Upper lobe of left lung (tissue), 6 donors: ENCODE data around the gene KNDC1. TPM values are rescaled to one million over a fixed set of nuclear protein-coding genes. Genes with fewer than 3 reads are reported as not detected.

ENCODE experiments used
- ATAC-seq, 2 donors: fragments of 200-7000 bp; cut with Tn5 transposase; one replicate each; pipeline ENCODE4 v1.9.1; 2022; ENCODE audit warnings: mild to moderate bottlenecking in 2 of 2, moderate library complexity in 2 of 2; ENCODE audit not compliant: low FRiP score in 2 of 2
- DNase-seq, 2 donors: peaks; one replicate each; pipeline ENCODE4 v3.0.0-alpha.2; 2019 to 2020
- H3K27ac ChIP-seq, 4 donors: fragments of 200-600 bp; sonication (generic); one replicate each; pipeline ENCODE4 v1.5.1; 2016 to 2019
- H3K27me3 ChIP-seq, 4 donors: fragments of 200-600 bp; sonication (generic); one replicate each; pipeline ENCODE4 v1.5.1; 2017 to 2019
- H3K36me3 ChIP-seq, 4 donors: fragments of 200-600 bp; sonication (generic); one replicate each; pipeline ENCODE4 v1.5.1; 2016 to 2019
- H3K4me1 ChIP-seq, 4 donors: fragments of 200-600 bp; sonication (generic); one replicate each; pipeline ENCODE4 v1.5.1; 2018 to 2019
- H3K4me3 ChIP-seq, 4 donors: fragments of 200-600 bp; sonication (generic); one replicate each; pipeline ENCODE4 v1.5.1; 2017 to 2019; ENCODE audit warnings: mild to moderate bottlenecking in 2 of 4, moderate library complexity in 1 of 4
- H3K9me3 ChIP-seq, 4 donors: fragments of 200-600 bp; sonication (generic); one replicate each; pipeline ENCODE4 v1.5.1; 2018 to 2019
- EP300 ChIP-seq, 4 donors: sonication (generic); formaldehyde crosslinking; IDR thresholded peaks; one replicate each; pipeline ENCODE4 v1.5.1; 2017; ENCODE audit warnings: antibody characterized with exemption in 4 of 4, control low read depth in 2 of 4
- POLR2A ChIP-seq, 4 donors: fragments of 450-650 bp; IDR thresholded peaks; one replicate each; pipeline ENCODE4 v1.5.1; 2016 to 2017; ENCODE audit warnings: antibody characterized with exemption in 4 of 4, mild to moderate bottlenecking in 2 of 4
- POLR2AphosphoS5 ChIP-seq, 2 donors: sonication (generic); formaldehyde crosslinking; IDR thresholded peaks; one replicate each; pipeline ENCODE4 v1.5.1; 2017; ENCODE audit warnings: antibody characterized with exemption in 2 of 2
- WGBS, 2 donors: methylation state at CpG; one replicate each; pipeline ENCODE4 v1.1.5; 2017 to 2018; 5-methylcytosine and 5-hydroxymethylcytosine counted together
- total RNA-seq, 6 donors: library from RNA; depleted of rRNA in 4 of 6; stranded (reverse); fragments of >200 nt in 4 of 6; gene quantifications; one replicate each; pipeline versions ENCODE4 v1.1.0 to v1.2.1, GENCODE V29; 2016 to 2021
- TF ChIP-seq, protein P1 (sequence below), 6 experiments: fragments of 450-650 bp in 4 of 6; fragments of 200-600 bp in 2 of 6; sonication (generic) in 2 of 6; IDR thresholded peaks; one replicate each; pipeline ENCODE4 v1.5.1; 2016 to 2019; ENCODE audit warnings: antibody characterized with exemption in 6 of 6
- donor health status: DM: no; HTN: no; CAD: no; lungs with moderate emphysema.
- donor health status: DM: no; HTN: yes; CAD: no; lungs with severe emphysema.

The KNDC1 gene
- total RNA-seq, 6 donors from 2014 or later: 7.1 to 30.3 (median 15.5) TPM

DNA sequence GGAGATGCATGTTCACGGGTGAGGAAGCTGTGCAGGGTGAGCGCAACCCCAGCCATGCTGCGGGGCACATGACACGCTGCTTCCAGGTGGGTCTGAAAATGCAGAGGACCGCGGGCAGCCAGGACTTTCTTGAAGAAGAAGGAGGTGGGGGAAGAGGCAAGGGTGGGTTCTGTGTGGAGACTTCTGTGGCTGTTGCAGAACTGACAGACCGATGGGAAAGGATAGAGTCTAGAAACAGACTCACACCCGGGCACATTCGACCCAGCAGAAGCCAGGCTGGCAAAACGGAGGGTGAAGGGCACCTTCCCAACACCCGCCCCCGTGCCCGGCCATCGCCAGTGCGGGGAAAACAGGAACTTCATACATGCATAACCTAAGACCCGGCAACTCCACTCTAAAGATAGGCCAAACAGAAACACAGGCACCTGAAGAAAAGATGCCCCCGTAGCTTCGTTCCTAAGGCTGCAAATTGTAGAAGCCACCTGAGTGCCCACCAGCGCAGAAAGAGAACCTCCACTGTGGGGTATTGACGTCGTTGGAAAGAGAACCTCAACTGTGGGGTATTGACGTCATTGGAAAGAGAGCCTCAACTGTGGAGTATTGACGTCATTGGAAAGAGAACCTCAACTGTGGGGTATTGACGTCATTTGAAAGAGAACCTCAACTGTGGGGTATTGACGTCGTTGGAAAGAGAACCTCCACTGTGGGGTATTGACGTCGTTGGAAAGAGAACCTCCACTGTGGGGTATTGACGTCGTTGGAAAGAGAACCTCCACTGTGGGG lies 4.8 kb upstream of the KNDC1 start:
- H3K4me1 ChIP-seq: peaks cover 0 to 13% (median 4%) of the 10 kb centered on the region in 4 donors
- H3K27ac ChIP-seq: no peak overlapping the region
- no peak for TF ChIP-seq POLR2A (IDR thresholded peaks at IDR 0.05)
- TF ChIP-seq POLR2AphosphoS5 (IDR thresholded peaks at IDR 0.05): no peak
- TF ChIP-seq EP300 (IDR thresholded peaks at IDR 0.05): no peak
- TF ChIP-seq, protein P1, sequence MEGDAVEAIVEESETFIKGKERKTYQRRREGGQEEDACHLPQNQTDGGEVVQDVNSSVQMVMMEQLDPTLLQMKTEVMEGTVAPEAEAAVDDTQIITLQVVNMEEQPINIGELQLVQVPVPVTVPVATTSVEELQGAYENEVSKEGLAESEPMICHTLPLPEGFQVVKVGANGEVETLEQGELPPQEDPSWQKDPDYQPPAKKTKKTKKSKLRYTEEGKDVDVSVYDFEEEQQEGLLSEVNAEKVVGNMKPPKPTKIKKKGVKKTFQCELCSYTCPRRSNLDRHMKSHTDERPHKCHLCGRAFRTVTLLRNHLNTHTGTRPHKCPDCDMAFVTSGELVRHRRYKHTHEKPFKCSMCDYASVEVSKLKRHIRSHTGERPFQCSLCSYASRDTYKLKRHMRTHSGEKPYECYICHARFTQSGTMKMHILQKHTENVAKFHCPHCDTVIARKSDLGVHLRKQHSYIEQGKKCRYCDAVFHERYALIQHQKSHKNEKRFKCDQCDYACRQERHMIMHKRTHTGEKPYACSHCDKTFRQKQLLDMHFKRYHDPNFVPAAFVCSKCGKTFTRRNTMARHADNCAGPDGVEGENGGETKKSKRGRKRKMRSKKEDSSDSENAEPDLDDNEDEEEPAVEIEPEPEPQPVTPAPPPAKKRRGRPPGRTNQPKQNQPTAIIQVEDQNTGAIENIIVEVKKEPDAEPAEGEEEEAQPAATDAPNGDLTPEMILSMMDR (IDR thresholded peaks at IDR 0.05): no peak
- H3K9me3 ChIP-seq: no peaks in the 10 kb centered on the region
- no peaks in the 10 kb centered on the region for H3K36me3 ChIP-seq
- no peak for ATAC-seq
- H3K4me3 ChIP-seq: no peak overlapping the region
- peaks cover 0 to 4% (median under 1%) of the 10 kb centered on the region in 4 donors for H3K27me3 ChIP-seq
- WGBS, 2 donors: 88 to 91% methylated on average over 29 to 30 of the region's 30 CpGs
- no peak for DNase-seq

DNA sequence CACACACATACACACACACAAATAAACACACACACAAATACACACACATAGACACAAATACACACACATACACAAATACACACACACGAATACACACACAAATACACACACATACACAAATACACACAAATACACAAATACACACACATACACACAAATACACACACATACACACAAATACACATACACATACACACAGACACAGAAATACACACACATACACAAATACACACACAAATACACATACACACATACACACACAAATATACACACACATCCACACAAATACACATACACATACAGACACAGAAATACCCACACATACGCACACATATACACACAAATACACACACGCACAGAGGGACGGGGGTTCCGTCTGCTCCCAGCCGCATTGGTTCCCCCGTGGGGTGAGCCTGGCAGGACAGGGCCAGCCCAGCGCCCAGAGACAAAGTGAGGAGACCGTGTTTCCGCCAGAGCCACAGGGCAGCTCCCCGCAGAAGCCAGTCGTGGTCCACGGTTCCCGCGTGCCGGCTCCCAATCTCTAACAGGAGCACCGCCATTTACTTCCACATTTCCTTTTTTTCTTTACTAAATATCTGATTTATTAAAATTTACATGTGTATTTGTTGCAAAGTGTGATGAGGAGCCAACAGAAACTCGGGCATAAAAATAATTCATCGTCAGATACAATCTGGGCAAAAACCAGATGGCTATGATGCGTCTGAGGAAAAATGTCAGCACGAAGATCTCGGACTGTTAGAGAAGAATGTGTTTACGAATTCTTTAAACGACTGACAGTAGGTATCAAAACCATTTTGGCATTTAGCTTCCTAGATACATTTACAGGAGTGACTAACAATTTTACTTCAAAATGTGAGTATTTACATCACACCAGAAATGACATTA lies 3.1 kb upstream of the KNDC1 start:
- H3K36me3 ChIP-seq: no peaks in the 10 kb centered on the region
- 76 to 78% methylated on average over 24 of the region's 24 CpGs for WGBS, 2 donors

DNA sequence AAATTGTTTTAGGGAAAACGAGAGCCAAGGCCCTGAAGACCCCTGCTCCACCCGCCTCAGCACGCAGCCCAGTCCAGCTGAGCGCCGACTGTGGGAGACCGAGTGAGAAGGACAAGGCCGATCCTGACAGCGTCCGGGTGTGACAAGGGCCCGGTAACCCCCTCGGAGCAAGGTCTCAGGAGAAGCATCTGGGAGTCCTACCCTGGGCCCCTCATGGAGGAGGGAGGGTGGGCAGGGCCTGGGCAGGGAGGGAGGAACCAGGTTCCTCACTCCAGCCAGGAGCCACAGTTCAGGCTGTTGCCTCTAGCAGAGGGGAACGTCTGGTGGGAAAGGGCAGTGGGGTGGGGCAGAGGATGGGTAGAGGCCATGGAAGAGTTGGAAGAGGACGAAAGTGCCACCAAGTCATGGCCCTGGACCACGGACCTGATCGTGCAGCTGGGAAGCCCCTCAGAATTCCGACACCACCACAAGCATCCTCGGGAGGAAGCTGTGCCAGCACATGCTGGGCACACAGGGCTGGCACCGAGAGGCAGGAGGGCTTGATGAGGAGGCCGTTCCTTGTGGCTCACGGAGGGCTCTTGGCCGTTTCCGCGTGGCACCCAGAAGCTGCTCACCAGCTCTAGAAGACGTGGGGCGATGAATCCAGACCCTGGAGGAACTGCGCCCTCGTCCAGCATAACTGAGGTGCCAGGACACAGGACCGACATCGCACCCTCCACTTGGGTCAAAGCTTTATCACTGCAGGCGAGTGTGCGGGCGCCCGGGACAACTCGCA lies 2.2 kb upstream of the KNDC1 start:
- H3K36me3 ChIP-seq: no peaks in the 10 kb centered on the region
- H3K9me3 ChIP-seq: no peaks in the 10 kb centered on the region
- peaks cover 0 to 20% (median 9%) of the 10 kb centered on the region in 4 donors for H3K27me3 ChIP-seq
- H3K27ac ChIP-seq: no peak overlapping the region
- H3K4me1 ChIP-seq: peaks cover 7 to 32% (median 19%) of the 10 kb centered on the region in 4 donors
- no peak overlapping the region for H3K4me3 ChIP-seq
- no peak for DNase-seq
- TF ChIP-seq, protein P1 (IDR thresholded peaks at IDR 0.05): no peak
- no peak for TF ChIP-seq POLR2A (IDR thresholded peaks at IDR 0.05)
- no peak for TF ChIP-seq EP300 (IDR thresholded peaks at IDR 0.05)
- TF ChIP-seq POLR2AphosphoS5 (IDR thresholded peaks at IDR 0.05): no peak
- ATAC-seq: no peak
- 70 to 74% methylated on average over 25 to 33 of the region's 34 CpGs for WGBS, 2 donors

More for the DNA sequence above, 3.1 kb upstream of the KNDC1 start:
- Histone ChIP-seq H3K4me3 (no peak overlapping the region), H3K9me3 (no peaks in the 10 kb centered on the region), H3K4me1 (peaks cover 7 to 30% (median 19%) of the 10 kb centered on the region in 4 donors), H3K27me3 (peaks cover 0 to 20% (median 9%) of the 10 kb centered on the region in 4 donors), H3K27ac (no peak overlapping the region)
- ATAC-seq (no peak), DNase-seq (peak in 1 of 2 donors; percentile 66)
- TF ChIP-seq, protein P1 (IDR thresholded peaks at IDR 0.05): no peak
- TF ChIP-seq EP300 (IDR thresholded peaks at IDR 0.05) (no peak), POLR2AphosphoS5 (IDR thresholded peaks at IDR 0.05) (no peak), POLR2A (IDR thresholded peaks at IDR 0.05) (no peak)

DNA sequence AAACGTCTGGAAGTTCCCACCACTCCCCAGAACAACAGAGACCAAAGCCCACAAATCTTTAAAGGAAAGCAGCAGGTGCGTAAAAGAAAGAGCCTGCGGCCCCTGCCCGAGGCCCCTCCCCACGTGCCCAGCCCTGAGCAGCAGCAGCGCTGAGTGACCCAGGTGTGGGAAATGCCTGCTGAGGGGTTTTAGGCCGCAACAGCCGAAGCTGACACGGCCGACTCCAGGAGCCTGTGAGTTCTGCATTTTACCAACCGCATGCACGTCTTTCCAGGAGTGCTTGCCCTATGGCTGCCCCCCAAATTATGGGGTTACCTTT lies 1.6 kb upstream of the KNDC1 start:
- peaks cover 7 to 32% (median 19%) of the 10 kb centered on the region in 4 donors for H3K4me1 ChIP-seq
- H3K27me3 ChIP-seq: peaks cover 0 to 20% (median 9%) of the 10 kb centered on the region in 4 donors
- no peak overlapping the region for H3K4me3 ChIP-seq
- DNase-seq (peak in 1 of 2 donors; percentile 68), ATAC-seq (no peak)
- no peak overlapping the region for H3K27ac ChIP-seq
- WGBS, 2 donors: 64 to 79% methylated on average over 3 to 12 of the region's 12 CpGs
- H3K9me3 ChIP-seq: no peaks in the 10 kb centered on the region
- TF ChIP-seq POLR2A (IDR thresholded peaks at IDR 0.05) (no peak), EP300 (IDR thresholded peaks at IDR 0.05) (no peak), POLR2AphosphoS5 (IDR thresholded peaks at IDR 0.05) (no peak)
- TF ChIP-seq, protein P1 (IDR thresholded peaks at IDR 0.05): no peak
- no peaks in the 10 kb centered on the region for H3K36me3 ChIP-seq
